Body of pancreas (tissue), 4 donors: Measurements from ENCODE around the gene AGPAT4. TPM values are rescaled to one million over a fixed set of nuclear protein-coding genes. Genes with fewer than 3 reads are reported as not detected.
A peak's percentile ranks its signal among the peaks of the same experiment; 100 is the strongest.

Experiments used
- ATAC-seq: fragments of 150-250 bp; one replicate; pipeline ENCODE4 v1.9.1; 2016
- DNase-seq, 4 donors: peaks; one replicate each; pipeline ENCODE4 v3.0.0-alpha.2; 2019
- H3K27ac ChIP-seq, 4 donors: fragments of 200-600 bp; sonication (generic); 1 replicate in 3 of 4; 2 replicates in 1 of 4; pipeline versions ENCODE4 v1.5.1 to v1.6.1; 2016 to 2019; ENCODE audit warnings: mild to moderate bottlenecking in 1 of 4, mixed read lengths in 1 of 4, moderate library complexity in 1 of 4
- H3K27me3 ChIP-seq, 2 donors: fragments of 200-600 bp; sonication (generic); one replicate each; pipeline ENCODE4 v1.6.0; 2016; ENCODE audit warnings: mild to moderate bottlenecking in 1 of 2
- H3K36me3 ChIP-seq, 2 donors: fragments of 200-600 bp; sonication (generic); replicated peaks in 1 of 2; 2 replicates each; pipeline ENCODE4 v1.5.1; 2016; ENCODE audit warnings: low read depth in 2 of 2; ENCODE audit not compliant: insufficient read depth in 1 of 2
- H3K4me1 ChIP-seq: fragments of 200-600 bp; sonication (generic); one replicate; pipeline ENCODE4 v1.6.0; 2016
- H3K4me3 ChIP-seq, 2 donors: fragments of 200-600 bp; sonication (generic); 1 replicate in 1 of 2; 2 replicates in 1 of 2; pipeline ENCODE4 v1.5.1; 2016 to 2019
- H3K9me3 ChIP-seq, 3 donors: fragments of 200-600 bp; sonication (generic); 1 replicate in 2 of 3; 2 replicates in 1 of 3; pipeline ENCODE4 v1.5.1; 2016
- POLR2A ChIP-seq, 3 donors: fragments of 450-650 bp; IDR thresholded peaks; one replicate each; pipeline ENCODE4 v1.6.1; 2016; ENCODE audit warnings: antibody characterized with exemption in 3 of 3, mild to moderate bottlenecking in 2 of 3
- WGBS, 2 donors: methylation state at CpG; one replicate each; pipeline ENCODE4 v1.1.5; 2017; 5-methylcytosine and 5-hydroxymethylcytosine counted together
- intact Hi-C: fragments of 100-400 bp; cut with DNase I; formaldehyde crosslinking; loops from one replicate; pipeline ENCODE4 v1.15.1; 2023
- total RNA-seq, 2 donors: library from RNA; depleted of rRNA; stranded (reverse); fragments of >200 nt; gene quantifications; one replicate each; pipeline ENCODE4 v1.1.0, GENCODE V29; 2016
- TF ChIP-seq, protein P1 (sequence below), 7 experiments: fragments of 450-650 bp in 4 of 7; fragments of 200-600 bp in 3 of 7; sonication (generic) in 3 of 7; IDR thresholded peaks; one replicate each; pipeline ENCODE4 v1.5.1; 2016 to 2019; ENCODE audit warnings: antibody characterized with exemption in 7 of 7

The AGPAT4 gene
- total RNA-seq, 2 donors from 2014 or later = 1.3 to 2.6 TPM

DNA sequence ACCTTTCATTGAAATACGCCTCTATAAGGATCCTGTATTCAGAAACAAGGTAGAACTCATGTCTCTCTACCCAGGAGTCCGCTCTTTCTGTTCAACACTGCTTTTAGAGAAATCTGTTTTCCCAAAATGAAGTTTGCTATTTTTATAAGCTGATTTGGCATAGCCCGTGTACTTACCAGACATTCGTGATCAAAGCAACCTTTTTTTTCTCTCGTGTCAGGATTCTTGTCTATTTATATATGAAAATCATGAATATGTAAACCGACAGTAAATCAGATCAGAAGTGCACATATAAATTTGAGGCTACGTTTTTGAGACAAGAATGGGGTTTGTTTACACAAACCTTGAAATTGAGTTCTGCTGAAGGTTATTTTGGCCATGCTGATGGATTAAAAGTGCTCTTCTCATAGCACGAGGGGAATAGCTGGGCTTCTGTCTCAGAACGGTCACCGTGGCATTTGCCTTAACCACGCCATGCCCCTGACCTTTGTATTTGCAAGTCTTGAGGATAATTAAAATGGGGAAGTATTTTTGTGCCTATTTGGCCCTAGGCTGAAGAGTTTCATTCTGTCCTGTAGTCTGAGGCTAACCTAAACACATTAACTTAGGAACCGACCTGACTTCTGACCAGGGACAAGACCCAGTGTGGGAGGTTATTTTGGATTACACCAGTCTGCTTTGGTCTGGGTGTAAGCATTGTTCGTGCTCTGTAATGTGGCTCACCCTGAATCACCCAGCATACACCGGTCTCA is 163.7 kb downstream of the AGPAT4 start:
- DNase-seq (no peak), ATAC-seq (no peak)
- Histone ChIP-seq H3K36me3 (peaks cover 4 to 18% of the 10 kb centered on the region in 2 donors), H3K9me3 (no peaks in the 10 kb centered on the region), H3K27ac (no peak overlapping the region), H3K4me3 (no peak overlapping the region), H3K27me3 (no peaks in the 10 kb centered on the region), H3K4me1 (peaks cover 15% of the 10 kb centered on the region)
- intact Hi-C loops = no loop called here
- WGBS, 2 donors = 92 to 94% methylated on average over 14 of the region's 14 CpGs
- TF ChIP-seq POLR2A (IDR thresholded peaks at IDR 0.05) = no peak
- TF ChIP-seq, protein P1, sequence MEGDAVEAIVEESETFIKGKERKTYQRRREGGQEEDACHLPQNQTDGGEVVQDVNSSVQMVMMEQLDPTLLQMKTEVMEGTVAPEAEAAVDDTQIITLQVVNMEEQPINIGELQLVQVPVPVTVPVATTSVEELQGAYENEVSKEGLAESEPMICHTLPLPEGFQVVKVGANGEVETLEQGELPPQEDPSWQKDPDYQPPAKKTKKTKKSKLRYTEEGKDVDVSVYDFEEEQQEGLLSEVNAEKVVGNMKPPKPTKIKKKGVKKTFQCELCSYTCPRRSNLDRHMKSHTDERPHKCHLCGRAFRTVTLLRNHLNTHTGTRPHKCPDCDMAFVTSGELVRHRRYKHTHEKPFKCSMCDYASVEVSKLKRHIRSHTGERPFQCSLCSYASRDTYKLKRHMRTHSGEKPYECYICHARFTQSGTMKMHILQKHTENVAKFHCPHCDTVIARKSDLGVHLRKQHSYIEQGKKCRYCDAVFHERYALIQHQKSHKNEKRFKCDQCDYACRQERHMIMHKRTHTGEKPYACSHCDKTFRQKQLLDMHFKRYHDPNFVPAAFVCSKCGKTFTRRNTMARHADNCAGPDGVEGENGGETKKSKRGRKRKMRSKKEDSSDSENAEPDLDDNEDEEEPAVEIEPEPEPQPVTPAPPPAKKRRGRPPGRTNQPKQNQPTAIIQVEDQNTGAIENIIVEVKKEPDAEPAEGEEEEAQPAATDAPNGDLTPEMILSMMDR (IDR thresholded peaks at IDR 0.05) = no peak

DNA sequence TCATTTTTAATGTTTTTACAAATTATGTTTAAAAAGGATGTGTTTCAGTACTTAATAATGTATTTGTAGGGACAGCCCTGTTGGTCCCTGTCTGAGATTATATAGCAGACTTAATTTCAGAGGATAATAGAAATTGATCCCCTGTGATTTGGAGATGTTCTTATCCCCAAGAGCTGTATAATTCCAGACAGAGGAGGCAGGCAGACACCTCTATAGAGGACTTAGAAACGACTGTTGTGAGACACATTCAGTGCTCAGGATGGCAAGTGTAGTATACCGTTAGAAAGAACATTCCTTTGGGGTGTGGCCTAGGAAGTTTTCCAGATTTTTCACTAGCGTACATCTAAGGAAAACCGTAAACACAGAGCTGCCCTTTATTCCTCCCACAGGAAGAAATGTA is 164.5 kb downstream of the AGPAT4 start:
- DNase-seq (no peak), ATAC-seq (no peak)
- Histone ChIP-seq H3K9me3 (no peaks in the 10 kb centered on the region), H3K4me3 (no peak overlapping the region), H3K27me3 (no peaks in the 10 kb centered on the region), H3K27ac (no peak overlapping the region), H3K36me3 (peaks cover 4 to 16% of the 10 kb centered on the region in 2 donors), H3K4me1 (peaks cover 15% of the 10 kb centered on the region)
- TF ChIP-seq POLR2A (IDR thresholded peaks at IDR 0.05) = no peak
- TF ChIP-seq, protein P1 (IDR thresholded peaks at IDR 0.05) = no peak
- intact Hi-C loops = no loop called here
- 84% methylated on average over 4 of the region's 4 CpGs for WGBS, 2 donors

DNA sequence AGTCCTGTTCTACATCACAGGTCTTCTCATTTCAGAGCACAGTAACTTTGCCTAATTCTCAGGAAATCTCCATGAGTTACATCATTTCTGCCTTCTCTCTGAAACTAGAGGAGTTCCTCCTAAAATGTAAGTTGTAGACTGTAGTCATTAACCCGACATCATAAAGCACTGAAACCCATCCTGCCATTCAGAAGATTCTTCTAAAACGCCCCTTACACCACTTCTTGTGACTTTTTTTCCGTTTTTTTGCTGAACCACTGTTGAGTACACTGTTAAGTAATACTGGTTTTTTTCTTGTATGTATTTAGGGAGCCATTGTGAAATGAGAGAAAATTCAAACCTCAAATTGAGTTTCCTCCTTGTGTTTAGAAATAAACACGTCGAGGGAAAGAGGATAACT is 164.9 kb downstream of the AGPAT4 start:
- no peaks in the 10 kb centered on the region for H3K9me3 ChIP-seq
- peaks cover 15% of the 10 kb centered on the region for H3K4me1 ChIP-seq
- H3K27me3 ChIP-seq = no peaks in the 10 kb centered on the region
- WGBS, 2 donors = 84 to 93% methylated on average over 5 of the region's 5 CpGs
- H3K36me3 ChIP-seq = peaks cover 4 to 16% of the 10 kb centered on the region in 2 donors
- no peak overlapping the region for H3K4me3 ChIP-seq
- intact Hi-C loops = no loop called here
- no peak overlapping the region for H3K27ac ChIP-seq
- TF ChIP-seq, protein P1 (IDR thresholded peaks at IDR 0.05) = no peak
- TF ChIP-seq POLR2A (IDR thresholded peaks at IDR 0.05) = no peak
- ATAC-seq = no peak
- DNase-seq = no peak

DNA sequence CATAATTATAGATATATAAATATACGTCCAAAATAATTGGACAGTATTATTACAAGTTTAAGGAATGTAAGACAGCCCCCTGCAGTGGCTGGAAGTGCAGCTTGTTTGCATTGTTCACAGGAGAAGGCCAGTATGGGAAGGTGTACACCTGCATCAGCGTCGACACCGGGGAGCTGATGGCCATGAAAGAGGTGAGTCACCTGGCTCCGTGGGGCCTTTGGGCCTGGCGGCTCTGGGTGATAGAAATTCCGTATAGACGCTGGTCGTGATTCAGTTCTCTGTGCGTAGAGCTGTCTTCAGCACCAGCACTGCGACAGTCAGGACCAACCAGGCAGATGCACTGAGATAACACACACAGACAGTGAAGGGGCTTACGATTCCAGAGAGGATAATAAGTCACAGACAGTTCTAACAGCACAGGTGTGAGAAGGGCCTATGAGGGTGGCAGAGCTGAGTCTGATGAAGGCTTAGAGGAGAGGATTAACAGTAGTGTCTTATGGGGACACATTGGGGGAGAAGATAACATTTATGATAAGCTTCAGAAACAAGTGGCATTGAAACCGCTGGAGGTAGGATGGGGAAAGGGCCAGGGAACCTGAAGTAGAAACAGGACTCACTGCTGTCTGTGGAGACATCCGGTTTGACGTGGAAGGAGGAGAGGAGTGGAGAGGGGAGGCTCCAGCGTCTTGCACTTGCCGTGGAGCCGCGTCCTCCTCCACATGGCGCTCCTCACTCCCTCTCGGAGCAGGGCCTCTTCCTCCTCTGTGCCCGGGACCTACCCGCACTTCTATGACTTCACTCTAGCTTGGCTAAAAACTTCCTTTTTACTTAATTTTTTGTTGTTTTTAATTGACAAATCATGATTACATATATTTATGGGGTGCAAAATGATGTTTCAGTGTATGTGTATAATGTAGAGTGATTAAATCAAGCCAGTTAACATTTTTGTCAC is 165.8 kb downstream of the AGPAT4 start:
- intact Hi-C loops = no loop called here
- no peak overlapping the region for H3K4me3 ChIP-seq
- WGBS, 2 donors = 58 to 72% methylated on average over 23 of the region's 23 CpGs

More for the DNA sequence above, 165.8 kb downstream of the AGPAT4 start:
- ATAC-seq = peak; percentile 96
- peaks cover 4 to 13% of the 10 kb centered on the region in 2 donors for H3K36me3 ChIP-seq
- no peak for TF ChIP-seq POLR2A (IDR thresholded peaks at IDR 0.05)
- TF ChIP-seq, protein P1 (IDR thresholded peaks at IDR 0.05) = no peak
- H3K4me1 ChIP-seq = peaks cover 15% of the 10 kb centered on the region
- H3K27ac ChIP-seq = peak overlapping the region; percentile 52 to 81 (median 69)
- peak; percentile 76 to 87 (median 86) for DNase-seq
- no peaks in the 10 kb centered on the region for H3K27me3 ChIP-seq
- no peaks in the 10 kb centered on the region for H3K9me3 ChIP-seq
